GM18499 (cell line): ENCODE data around the gene SLC7A1.

Experiments
- ATAC-seq: cut with Tn5 transposase; IDR thresholded peaks from one replicate; pipeline ENCODE4 v1.9.1; 2021; ENCODE audit warnings: moderate number of reproducible peaks; ENCODE audit not compliant: insufficient read depth, unreplicated experiment

Gene SLC7A1

DNA sequence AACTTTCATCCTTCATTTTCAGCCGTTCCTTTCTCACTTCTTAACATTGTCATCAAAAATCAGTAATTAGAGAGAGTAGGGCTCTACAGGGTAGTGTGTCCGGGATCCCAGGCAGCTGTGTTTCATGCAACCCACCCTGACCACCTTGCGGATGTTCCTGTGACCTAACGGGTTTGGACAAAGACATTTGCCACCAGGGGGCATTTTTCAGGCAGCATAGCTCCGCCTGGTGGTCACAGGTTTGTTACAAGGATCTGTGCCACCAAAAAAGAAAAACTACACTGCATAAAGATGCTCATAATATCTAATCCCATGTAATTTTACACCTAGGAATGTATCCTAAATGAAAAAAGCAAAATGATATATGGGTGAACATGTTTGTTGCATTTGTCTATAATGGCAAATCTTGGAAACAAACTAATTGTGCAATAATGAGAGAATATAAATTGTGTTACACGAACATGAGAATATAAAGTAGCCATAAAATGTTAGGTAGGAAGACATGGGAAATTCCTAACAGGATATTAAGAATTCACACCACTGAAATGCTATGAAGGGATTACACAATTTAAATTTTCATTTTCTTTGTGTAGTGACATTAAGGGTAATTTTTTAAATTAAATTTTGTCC, 123.0 kb downstream of the SLC7A1 start:
- ATAC-seq = no peak

GRCh38 chr13:29471551-29471950, 123.9 kb downstream of the SLC7A1 start:
- ATAC-seq = no peak

DNA sequence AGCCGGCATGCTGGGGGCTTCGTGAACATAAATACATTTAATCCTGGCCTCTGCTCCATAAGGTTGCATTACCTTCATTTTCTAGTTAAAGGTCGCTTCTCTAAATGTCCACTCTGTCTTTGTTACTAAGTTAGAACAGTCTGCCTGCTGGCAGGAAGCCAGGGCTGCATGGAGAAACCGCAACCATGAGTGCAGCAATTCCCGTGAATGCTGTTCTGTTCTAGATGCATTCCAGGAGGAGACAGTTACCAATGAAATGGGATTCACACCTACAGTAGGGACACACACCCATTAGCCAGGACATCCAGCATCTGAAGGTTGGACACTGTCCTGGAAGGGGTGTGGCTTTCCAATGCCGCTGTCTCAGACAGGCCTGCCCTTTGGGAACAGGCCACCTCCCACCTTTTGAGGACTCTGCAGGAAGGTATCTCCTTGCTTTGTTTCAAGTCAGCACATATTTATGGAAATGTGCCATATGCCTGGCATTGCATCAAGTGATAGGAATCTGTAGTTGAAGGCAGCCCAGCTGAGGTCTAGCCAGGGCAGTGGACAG, 129.7 kb downstream of the SLC7A1 start:
- ATAC-seq = no peak

GRCh38 chr13:29464105-29464679, 131.3 kb downstream of the SLC7A1 start:
- no peak for ATAC-seq

DNA sequence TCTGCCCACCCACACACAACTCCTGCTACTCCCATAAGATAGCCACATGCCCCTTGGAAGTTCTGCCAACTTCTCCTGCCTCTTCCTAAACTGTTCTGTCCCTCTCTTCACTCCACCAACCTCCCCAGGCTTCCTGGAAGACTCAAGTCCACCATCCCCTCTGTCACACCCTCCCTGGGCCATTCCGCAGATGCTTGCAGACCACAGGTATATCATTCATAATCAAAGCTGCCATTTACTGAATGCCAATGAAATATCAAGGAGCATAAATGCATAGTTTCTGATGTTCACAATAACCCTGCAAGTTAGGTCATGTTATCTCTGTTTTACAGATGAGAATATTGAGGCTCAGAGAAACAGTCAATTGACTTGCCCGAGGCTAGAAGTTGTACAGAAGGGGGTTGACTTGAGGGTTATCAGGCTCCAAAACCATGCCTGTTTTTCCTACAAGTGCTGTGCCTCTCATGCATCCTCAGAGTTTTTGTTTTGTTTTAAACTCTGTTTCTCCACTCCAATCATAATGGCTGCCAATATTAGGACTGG, 135.6 kb downstream of the SLC7A1 start:
- no peak for ATAC-seq
